ENCODE results near the gene PRKCE. TPM values are rescaled to one million over a fixed set of nuclear protein-coding genes. Genes with fewer than 3 reads are reported as not detected.
A peak's percentile ranks its signal among the peaks of the same experiment; 100 is the strongest.

Gene PRKCE
- total and polyA plus RNA-seq, 2 donors (not counting 3 experiments of a cell fraction or from before 2014, with no cell fraction given): 27.9 to 33.9 TPM

- no peaks in the 10 kb centered on the region for H3K4me1 ChIP-seq (ENCODE audit: control insufficient read depth, extremely low read depth, insufficient read depth, low read length)
- CTCF ChIA-PET: interaction anchor here (1.7 to 1.8 kb wide), 2 partner anchors 9 to 77 kb away, joined by 3 to 4 read pairs; no protein-coding TSS in a partner anchor
- no peaks in the 10 kb centered on the region for H3K27me3 ChIP-seq (ENCODE audit: control insufficient read depth in 2 of 2, insufficient read depth in 2 of 2, low read length in 2 of 2)
- no peak overlapping the region for H3K27ac ChIP-seq (ENCODE audit: insufficient read depth, low read depth, low read length)
- DNase-seq (ENCODE audit: low read depth, low spot score): no peak
- dilution Hi-C loops (cut with MboI; ENCODE audit: extremely low pct_ligation_motif_present, low sequenced_read_pairs) (no loop called here), intact Hi-C loops (cut with micrococcal nuclease) (no loop called here)
- TF ChIP-seq MAX (IDR thresholded peaks at IDR 0.05; ENCODE audit: insufficient read depth, insufficient read length): no peak
- H4K20me1 ChIP-seq (replicated peaks; ENCODE audit: control insufficient read depth, extremely low read depth, insufficient read depth, low read length): no peaks in the 10 kb centered on the region
- H2AFZ ChIP-seq (ENCODE audit: low read depth, low read length): no peak overlapping the region
- H3K4me3 ChIP-seq (replicated peaks in 1 of 3; ENCODE audit: insufficient read depth in 1 of 3, low read depth in 1 of 3, low read length in 3 of 3): no peak overlapping the region
- H3K4me2 ChIP-seq (ENCODE audit: insufficient read depth, low read length): no peak overlapping the region
- BruUV-seq (replicated peaks): no TSS peak
- no peaks in the 10 kb centered on the region for H3K9me1 ChIP-seq (replicated peaks; ENCODE audit: control insufficient read depth, extremely low read depth, insufficient read depth, low read length)
- no peak overlapping the region for H3K9ac ChIP-seq (replicated peaks; ENCODE audit: extremely low read depth, insufficient read depth, low read length)
- POLR2A ChIA-PET: no interaction called here
- no peak for FAIRE-seq
- peaks cover 8% of the 10 kb centered on the region for H3K79me2 ChIP-seq (ENCODE audit: control insufficient read depth, insufficient read depth, low read length)
- H3K36me3 ChIP-seq (ENCODE audit: control insufficient read depth in 2 of 2, extremely low read depth in 1 of 2, insufficient read depth in 2 of 2, low read length in 2 of 2): peaks cover 0 to 2% of the 10 kb centered on the region in 2 experiments
- no peaks in the 10 kb centered on the region for H3K9me3 ChIP-seq (replicated peaks; ENCODE audit: control insufficient read depth, insufficient read depth, low read length)
These were observed 455.2 kb downstream of the PRKCE start for GRCh38 chr2:46106690-46107089.

- ChIA-PET CTCF (interaction anchor here (1.0 kb wide), 1 partner anchor 14 kb away, joined by 3 read pairs; no protein-coding TSS in a partner anchor), POLR2A (no interaction called here)
- dilution Hi-C loops (cut with MboI; ENCODE audit: extremely low pct_ligation_motif_present, low sequenced_read_pairs): no loop called here
- Histone ChIP-seq H2AFZ (ENCODE audit: low read depth, low read length) (no peak overlapping the region), H3K4me3 (replicated peaks in 1 of 3; ENCODE audit: insufficient read depth in 1 of 3, low read depth in 1 of 3, low read length in 3 of 3) (no peak overlapping the region), H3K27ac (ENCODE audit: insufficient read depth, low read depth, low read length) (no peak overlapping the region), H4K20me1 (replicated peaks; ENCODE audit: control insufficient read depth, extremely low read depth, insufficient read depth, low read length) (no peaks in the 10 kb centered on the region), H3K27me3 (ENCODE audit: control insufficient read depth in 2 of 2, insufficient read depth in 2 of 2, low read length in 2 of 2) (no peaks in the 10 kb centered on the region), H3K36me3 (ENCODE audit: control insufficient read depth in 2 of 2, extremely low read depth in 1 of 2, insufficient read depth in 2 of 2, low read length in 2 of 2) (no peaks in the 10 kb centered on the region), H3K4me2 (ENCODE audit: insufficient read depth, low read length) (no peak overlapping the region), H3K9me3 (replicated peaks; ENCODE audit: control insufficient read depth, insufficient read depth, low read length) (no peaks in the 10 kb centered on the region), H3K9me1 (replicated peaks; ENCODE audit: control insufficient read depth, extremely low read depth, insufficient read depth, low read length) (no peaks in the 10 kb centered on the region), H3K4me1 (ENCODE audit: control insufficient read depth, extremely low read depth, insufficient read depth, low read length) (peaks cover 43% of the 10 kb centered on the region), H3K79me2 (ENCODE audit: control insufficient read depth, insufficient read depth, low read length) (peaks cover 10% of the 10 kb centered on the region), H3K9ac (replicated peaks; ENCODE audit: extremely low read depth, insufficient read depth, low read length) (no peak overlapping the region)
- intact Hi-C loops (cut with micrococcal nuclease): no loop called here
- FAIRE-seq: peak; percentile 15
- no TSS peak for BruUV-seq (replicated peaks)
- no peak for DNase-seq (ENCODE audit: low read depth, low spot score)
- TF ChIP-seq MAX (IDR thresholded peaks at IDR 0.05; ENCODE audit: insufficient read depth, insufficient read length) (no peak), POLR2A (IDR thresholded peaks at IDR 0.05; ENCODE audit: low read depth, low read length) (no peak), CTCF (IDR thresholded peaks at IDR 0.05; ENCODE audit: extremely low read depth in 1 of 2, insufficient read depth in 1 of 2, low read depth in 1 of 2, low read length in 2 of 2) (no peak), POLR2AphosphoS5 (IDR thresholded peaks at IDR 0.05; ENCODE audit: insufficient read depth, low read depth, low read length) (no peak), GATA2 (IDR thresholded peaks at IDR 0.05; ENCODE audit: insufficient read depth, insufficient read length, low read depth, low read length) (no peak), EZH2 (IDR thresholded peaks at IDR 0.05; ENCODE audit: borderline replicate concordance, low read depth, low read length, severe bottlenecking) (no peak)
These were observed 463.5 kb downstream of the PRKCE start for GRCh38 chr2:46114996-46115395.
